HG03558 (cell line): Measurements from ENCODE around the gene DCLK1.
"Not testable (repeated sequence)": the region's sequence is repeated elsewhere in the genome, so short reads cannot be mapped to it uniquely, and the experiment has no call there.

Source experiments
- ATAC-seq: cut with Tn5 transposase; IDR thresholded peaks from one replicate; pipeline ENCODE4 v1.9.1; 2021; ENCODE audit warnings: moderate number of reproducible peaks; ENCODE audit not compliant: unreplicated experiment; ENCODE audit errors: extremely low read depth

DCLK1 gene

DNA sequence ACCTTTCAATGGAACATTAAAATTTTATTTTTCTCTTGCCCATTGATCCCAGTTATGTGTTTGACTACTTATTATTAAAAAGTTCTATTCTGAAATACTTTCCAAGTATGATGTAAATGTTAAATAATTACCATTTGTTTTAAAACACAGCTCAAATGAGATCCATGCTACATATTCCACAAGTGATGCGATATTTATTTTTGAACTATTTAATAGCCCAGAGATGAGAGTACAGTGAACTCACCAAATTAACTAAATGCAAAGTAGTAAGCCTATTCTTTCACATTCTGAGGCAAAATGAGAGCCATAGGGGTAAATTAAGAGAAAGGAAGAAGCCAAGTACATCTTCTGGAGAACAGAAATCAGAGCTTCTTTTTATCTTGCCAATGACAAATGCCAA lies 1.2 kb upstream of the DCLK1 start:
- no peak for ATAC-seq

DNA sequence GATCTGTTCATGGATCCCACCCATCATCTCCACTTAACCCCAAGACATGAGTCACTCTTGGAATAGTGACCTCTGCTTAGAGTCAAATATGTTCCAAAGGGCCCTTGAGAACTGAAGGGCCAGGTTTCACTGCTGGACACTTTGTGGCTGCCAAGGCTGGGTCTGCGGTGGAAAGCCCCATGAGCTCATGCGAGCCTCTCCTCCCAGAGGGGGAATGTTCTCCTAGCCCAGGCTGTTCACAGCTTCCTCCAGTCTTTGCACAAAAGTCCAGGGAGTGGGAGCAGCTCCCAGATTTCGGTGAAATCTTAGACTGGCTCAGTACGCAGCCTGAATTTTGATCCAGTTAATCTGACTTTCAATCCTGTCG lies 732 bp upstream of the DCLK1 start:
- ATAC-seq, result no peak

DNA sequence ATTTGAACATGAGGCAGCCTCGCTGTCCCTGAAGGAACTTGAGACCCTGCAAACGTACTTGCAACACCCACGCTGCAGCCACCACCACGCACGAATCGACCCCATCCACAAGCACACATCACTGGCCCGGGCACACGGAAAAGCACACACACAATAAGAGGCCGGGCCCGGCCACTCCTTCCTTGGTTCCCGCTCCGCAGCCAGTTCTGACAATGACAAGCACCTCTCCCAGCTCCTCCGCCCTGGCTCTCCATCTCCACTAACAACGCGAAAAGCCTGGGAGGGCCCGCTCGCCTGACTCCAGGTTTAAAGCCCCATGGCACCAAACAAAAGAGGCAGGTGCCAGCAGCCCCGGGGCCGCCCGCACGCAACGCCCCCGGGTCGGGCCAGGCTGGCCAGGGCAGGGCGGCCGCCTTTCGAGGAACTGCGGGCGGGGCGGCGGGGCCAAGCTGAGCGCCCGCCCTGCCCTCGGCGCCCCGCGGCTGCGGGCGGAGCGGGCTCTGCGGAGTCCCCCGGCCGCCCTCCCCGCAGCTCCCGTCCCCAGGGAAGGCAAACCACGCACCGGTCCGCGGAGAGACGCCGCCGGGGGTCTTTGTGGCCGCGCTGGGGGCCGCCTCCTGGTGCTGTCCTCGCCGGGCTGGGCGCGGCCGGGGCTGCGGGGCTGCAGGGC lies 495 bp downstream of the DCLK1 start:
- ATAC-seq, result no peak

DNA sequence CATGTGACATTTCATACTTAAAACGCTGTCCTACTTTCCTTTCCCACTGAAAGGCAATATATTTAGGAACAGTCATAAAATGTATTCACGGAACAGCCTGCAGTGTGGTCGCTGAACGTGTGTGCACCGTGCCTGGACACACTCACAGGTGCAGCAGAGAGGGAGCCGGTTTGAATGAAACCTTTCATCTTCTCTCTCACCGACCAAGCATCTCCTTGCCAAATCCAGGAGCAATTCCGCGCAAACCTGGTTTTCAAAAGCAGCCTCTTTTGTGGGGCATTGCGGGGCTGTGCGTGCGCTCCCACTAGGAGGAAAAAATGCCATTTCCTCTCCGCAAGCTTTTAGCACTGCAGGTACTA lies 1.0 kb downstream of the DCLK1 start:
- ATAC-seq, result no peak

DNA sequence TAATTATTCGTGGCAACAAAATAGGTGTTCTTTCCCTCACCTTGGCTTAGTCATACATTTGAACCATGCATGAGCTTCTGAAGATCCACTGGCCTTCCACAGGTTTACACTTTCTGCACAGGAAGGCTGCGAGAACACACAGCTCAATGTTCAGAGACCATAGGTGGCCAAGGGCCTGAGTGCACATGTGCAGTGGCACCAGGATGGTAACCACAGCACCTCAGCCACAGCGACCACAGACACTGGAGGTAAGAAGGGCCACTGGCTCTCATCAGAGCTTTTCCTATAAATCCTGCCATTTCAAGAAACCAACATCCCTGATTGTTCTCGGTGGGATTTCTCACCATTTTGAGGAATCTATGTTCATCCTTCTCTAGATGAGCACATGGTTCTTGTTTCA lies 1.6 kb downstream of the DCLK1 start:
- ATAC-seq, result no peak

DNA sequence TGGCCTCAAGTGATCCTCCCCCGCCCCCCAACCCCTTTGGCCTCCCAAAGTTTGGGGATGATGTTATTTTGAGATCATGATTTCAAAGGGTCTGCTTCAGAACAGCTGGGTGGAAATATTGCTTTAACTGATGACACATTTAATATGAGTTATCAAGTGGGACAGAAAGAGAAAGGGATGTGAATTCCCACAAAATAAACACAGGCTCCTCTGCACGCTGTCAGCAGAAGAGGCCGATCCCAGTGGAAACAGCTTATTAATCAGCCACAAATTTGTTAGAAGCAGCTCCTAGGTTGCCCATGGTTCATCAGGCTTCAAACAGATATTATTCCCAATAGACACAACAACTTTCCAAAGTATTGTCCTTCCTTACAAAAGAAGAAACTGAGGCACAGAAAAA lies 4.7 kb downstream of the DCLK1 start:
- ATAC-seq, result no peak

DNA sequence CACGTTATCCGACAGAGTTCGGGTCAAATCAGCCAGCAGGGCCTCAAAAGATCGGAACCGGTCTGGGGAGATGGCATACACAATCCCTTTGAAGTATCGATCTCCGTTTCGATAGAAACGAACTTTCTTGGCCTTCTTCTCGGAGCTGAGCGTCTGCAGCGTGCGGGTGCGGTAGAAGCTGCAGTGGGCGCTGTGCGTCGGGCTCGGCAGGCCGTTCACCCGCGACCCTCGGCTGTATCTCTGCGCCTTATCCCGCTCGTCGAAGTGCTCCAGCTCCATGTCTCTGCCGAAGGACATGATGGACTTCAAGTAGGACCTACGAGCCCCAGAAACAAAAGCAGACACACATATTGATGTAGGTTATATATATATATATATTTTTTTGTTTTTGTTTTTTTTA lies 5.3 kb downstream of the DCLK1 start:
- ATAC-seq, result no peak

DNA sequence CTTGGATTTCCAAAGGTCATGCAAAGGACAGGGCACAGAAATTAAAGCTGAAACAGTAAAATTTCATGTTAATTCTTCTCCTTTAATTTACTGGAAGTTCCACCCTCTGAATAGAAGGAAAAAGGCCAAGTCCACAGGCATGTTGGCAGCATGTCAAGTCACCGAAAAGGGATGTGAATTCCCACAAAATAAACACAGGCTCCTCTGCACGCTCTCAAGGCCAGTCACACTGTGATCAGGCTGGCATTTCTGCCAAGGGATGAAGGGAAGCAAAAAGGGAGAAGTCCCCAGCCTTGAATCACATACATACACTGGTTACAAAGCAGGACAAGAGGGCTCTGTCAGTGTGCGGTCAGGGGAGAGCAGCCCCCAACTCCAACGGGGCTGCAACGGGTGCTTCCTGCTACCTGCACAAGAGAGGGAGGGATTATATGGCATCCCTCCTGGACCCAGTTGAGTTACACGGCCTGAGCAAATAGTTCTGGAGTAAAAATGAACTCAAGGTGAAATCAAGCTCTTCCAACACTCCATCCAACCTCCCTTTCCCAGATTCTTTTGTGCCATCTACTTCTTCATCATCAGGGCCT lies 6.9 kb downstream of the DCLK1 start:
- ATAC-seq, result no peak

DNA sequence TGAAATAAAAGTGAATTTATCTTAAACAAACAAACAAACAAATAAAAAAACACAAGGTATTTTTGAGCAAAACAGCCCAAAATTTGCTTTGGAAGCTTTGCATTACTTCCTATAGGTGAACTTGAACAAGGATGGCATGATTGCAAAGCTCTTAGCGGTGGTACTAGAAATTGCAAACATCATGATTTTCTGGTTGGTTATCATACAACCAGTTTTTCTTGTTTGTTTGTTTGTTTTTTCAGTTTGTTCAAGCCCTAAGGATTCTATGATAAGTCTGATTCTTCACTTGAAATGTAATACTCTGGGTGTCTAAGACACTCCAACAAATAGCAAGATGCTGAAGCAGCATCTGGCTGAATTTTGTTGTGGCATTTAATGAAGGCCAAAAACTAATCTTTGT lies 15.9 kb downstream of the DCLK1 start:
- no peak for ATAC-seq

DNA sequence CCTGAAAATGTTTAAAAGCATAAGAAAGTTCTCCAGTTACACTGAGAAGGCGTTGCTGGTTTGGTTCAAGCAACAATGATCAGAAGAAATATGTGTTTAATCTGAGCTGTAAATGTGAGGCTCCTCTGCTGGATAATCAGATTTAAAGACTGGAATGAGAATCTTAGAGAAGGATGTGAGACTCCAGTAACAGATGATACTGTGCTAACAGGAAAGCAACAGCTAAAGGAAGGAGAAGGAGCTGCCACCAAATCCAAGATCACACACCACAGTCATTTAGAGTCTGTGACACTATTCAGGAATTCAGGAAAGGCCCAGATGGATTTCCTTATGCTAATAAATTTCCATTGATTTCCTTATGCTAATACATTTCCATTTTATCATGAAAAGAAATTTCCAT lies 16.9 kb downstream of the DCLK1 start:
- no peak for ATAC-seq

DNA sequence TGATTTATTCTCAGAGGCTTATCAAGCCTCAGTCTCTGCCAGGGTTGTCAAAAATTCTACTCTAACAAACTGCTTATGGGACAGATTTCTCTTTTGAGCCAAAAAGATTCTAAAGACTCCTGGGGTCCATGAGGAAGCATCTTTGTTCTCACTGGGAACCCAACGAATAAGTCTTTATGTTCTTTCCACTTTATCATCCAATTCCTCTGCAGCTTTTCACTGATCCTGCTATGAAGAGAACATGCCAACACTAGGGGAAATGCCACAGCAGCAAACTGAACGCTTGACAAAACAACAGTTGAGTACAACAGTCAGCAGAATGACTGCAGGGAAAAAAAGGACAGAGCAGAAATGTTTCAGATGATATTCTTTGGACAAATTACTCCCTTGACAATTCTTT lies 22.2 kb downstream of the DCLK1 start:
- no peak for ATAC-seq

DNA sequence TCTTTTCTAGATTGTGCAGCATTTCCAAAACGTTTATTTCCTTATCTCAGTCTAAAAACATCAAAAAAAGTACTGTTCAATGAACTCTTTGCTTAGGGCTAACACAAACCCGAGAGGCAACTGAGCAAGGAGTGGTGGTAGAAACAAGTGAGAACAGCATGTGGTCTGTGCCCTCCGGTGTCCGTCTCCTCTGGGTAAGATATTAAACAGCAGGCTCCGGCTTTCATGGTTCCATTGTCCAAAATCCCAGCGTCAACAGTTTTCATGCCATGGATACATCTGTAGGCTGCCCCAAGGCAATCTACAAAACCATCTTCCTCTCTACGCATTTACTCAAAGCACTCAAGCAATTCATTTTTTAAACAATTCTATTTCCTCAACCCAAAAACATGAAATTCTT lies 22.8 kb downstream of the DCLK1 start:
- ATAC-seq, result no peak

DNA sequence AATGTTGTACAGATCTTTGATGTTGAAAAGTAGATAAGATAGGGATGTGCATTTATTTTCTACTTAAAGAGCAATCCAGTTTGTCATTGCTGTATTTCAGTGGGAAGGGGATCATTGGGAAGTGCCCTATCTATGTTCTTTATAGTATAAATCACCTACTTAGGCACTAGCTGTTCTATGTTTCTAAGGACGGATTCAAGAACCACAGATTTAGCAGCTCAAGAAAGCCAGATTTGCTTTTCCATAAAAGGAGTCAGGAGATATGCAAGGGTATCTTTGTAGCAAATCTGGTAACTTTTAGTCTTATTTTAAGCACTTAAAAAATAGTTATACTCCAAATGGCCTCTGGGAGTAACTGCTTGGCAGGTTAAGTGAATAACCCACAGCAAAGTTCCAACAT lies 23.7 kb downstream of the DCLK1 start:
- no peak for ATAC-seq

DNA sequence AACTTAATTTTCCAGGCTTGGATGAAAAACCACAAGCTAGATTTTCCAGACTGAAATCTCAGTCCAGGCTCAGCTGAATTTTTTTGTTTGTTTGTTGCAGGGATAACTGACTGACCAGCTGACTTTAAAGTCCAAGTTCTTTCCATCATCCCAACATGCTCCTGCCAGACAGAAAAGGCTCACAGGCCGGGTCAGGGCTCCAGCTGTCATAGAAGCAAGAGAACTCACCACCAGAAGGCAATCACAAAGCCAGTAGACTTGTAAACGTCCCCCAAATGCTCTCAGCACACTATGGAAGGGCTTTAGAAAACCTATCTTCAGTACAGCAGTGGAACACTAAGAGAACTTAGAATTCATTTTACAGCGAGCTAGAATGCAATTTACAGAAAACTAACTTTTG lies 25.5 kb downstream of the DCLK1 start:
- ATAC-seq, result no peak

DNA sequence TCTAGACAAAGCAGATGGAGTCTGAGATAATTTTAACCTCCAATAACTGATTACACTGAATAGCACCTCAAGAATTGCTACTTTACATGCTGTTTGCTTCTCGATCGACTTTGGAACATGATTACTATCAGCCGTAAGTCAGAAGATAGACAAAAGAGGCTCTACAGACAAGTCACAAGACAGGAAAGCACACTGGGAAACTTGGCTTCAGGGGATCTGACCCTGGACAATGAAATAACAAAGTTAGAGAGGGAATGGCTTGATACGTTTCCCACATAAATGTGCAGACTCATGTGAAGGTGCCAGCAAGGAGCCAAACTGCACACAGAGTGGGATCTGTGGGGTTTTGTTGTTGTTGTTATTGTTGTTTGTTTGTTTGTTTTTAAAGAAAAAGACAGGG lies 28.5 kb downstream of the DCLK1 start:
- no peak for ATAC-seq

DNA sequence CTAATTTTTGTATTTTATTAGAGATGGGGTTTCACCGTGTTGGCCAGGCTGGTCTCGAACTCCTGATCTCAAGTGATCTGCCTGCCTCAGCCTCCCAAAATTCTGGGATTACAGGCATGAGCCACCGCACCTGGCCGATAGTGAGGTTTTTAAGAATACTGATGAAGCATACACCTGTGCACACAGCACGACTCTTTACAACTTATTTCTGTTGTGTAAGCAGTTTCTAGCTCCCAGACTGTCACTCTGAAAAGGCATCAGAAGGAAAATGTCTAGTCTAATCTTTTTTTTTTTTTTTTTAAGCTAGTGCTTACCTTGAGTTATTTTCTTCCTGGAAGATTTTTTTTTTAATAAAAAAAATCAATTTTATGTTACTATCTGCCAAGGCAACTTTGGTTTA lies 29.3 kb downstream of the DCLK1 start:
- not testable (repeated sequence) for ATAC-seq

DNA sequence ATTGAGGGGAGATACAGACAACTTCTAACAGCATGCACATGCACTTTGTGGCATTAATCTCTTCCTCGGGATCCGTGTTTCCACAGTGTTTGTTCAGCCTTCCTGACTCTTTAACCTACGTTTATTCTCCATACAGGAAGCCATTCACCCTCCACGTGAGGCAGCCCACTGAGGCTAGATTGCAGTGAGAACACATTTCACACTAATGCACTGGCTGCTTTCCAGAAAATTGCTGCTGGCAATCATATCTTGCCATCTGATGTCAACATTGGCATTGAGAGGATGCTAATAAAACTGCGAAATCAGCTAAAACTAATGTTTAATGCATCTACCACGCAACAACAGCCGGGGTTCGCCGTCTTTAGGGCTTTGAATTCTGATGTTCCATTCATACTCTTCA lies 30.0 kb downstream of the DCLK1 start:
- ATAC-seq, result no peak

DNA sequence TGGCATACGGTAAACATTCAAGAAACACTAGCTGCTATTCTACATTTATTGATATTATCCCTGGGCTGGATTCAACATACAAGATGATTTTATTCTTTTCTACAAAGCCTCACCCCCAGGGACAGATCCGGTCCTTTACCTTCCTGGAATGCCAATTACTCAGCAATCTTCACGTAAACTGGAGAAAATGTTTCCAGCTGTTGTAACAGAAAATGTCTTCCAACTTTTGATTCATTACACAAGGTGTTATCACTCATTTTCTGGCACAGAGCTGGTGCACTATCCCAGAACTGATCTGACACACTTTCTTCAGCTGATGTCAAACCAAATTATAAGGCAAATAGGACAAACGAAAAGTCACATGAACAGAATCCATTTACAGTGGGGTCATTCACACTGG lies 33.1 kb downstream of the DCLK1 start:
- ATAC-seq, result no peak

DNA sequence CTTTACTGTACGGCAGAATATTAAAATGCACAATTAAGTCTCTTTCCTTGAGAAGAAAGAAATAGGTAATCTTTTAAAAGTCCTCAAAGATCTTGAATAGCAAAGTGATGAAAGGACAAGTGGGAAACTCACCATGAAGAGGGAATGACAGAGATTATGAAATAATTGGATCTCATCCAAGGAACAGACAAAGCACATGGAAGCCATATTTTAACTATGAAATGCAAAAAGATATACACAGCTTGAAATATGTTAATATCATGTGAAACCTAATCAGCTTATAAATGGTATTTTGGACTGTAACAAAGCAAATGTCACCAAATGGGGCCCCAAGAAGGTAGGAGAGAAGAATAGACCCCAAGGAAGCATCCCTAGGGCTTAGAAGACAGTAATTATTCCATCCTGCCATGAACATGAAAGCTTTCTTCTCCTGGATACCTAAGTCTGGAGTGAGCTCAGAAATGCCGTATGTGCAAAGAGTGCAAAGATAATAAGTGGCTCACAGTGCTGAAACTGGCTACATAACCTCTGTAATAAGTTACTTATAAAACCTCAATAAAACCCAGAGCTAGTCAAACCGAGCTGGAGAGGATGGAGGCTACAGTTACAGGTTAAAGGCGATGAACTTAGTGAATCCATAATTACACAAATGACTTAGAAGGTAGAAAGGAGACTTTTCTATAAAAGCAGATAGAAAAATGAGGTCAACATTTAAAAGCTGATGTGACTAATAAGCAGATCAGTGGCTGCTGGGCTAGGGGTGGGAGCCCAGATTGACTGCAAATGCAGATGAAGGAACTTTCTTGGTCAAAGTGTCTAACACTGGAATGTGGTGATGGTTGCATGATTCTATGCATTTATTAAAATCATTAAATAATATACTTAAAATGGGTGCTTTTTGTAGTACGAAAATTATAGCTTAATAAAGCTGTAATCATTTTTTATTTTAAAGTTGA lies 34.4 kb downstream of the DCLK1 start:
- ATAC-seq, result no peak

DNA sequence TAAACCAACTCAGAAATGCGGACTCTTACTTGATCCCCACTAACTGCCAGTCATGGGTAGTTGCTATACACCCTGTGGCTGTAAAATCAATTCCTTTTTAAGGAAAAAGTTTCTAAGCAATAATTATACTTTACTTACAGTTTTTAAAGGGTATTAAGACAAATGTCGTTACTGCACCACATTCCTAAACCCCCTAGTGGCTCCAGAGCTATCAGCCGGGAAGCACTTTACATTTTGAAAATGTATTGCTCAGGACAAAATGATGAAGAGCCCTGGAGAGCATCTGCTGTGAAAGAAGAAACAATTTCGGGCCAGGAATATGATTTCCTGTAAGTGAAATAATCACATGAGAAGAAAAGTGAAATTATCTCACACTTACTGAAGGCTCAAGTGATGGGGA lies 36.7 kb downstream of the DCLK1 start:
- ATAC-seq, result no peak

DNA sequence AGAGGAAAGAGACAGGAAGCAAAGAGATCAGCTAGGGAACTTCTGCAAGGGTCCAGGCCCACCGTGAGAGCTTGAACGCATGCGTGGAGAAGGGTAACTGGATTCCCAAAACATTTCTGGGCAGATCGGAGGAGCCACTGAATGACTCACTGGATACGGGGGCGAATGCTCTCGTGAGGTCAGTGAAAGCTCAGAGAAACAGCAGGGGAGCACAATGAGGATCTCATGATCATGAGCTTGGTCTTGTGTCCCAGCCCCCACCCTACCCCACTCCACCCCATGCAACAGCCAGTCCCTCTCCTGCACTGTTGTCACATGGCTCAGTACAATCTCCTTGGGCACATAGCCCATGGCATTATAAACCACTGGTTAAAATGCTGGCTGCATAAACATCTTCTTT lies 40.6 kb downstream of the DCLK1 start:
- ATAC-seq, result no peak
